Measurements from ENCODE around the gene PTPRT. TPM values are rescaled to one million over a fixed set of nuclear protein-coding genes. Genes with fewer than 3 reads are reported as not detected.
"Not testable (repeated sequence)": the region's sequence is repeated elsewhere in the genome, so short reads cannot be mapped to it uniquely, and the experiment has no call there.

Gene PTPRT
- total RNA-seq, 1 donor = not detected

- H3K4me3 ChIP-seq (ENCODE audit: low read depth, low read length) = no peak overlapping the region
- no peak for TF ChIP-seq CTCF (IDR thresholded peaks at IDR 0.05; ENCODE audit: insufficient read depth, low read depth, low read length)
- no peak for DNase-seq (ENCODE audit: low read depth)
Measured at GRCh38 chr20:42212391-42212790, 977.3 kb downstream of the PTPRT start.

GRCh38 chr20:42206557-42206956 is 983.1 kb downstream of the PTPRT start:
- not testable (repeated sequence) for DNase-seq (ENCODE audit: low read depth); H3K4me3 ChIP-seq (ENCODE audit: low read depth, low read length)

GRCh38 chr20:42204109-42204660 is 985.5 kb downstream of the PTPRT start:
- H3K4me3 ChIP-seq (ENCODE audit: low read depth, low read length) = no peak overlapping the region
- no peak for DNase-seq (ENCODE audit: low read depth)
- TF ChIP-seq CTCF (IDR thresholded peaks at IDR 0.05; ENCODE audit: insufficient read depth, low read depth, low read length) = no peak

GRCh38 chr20:42197599-42197998 is 992.1 kb downstream of the PTPRT start:
- no peak for DNase-seq (ENCODE audit: low read depth)
- TF ChIP-seq CTCF (IDR thresholded peaks at IDR 0.05; ENCODE audit: insufficient read depth, low read depth, low read length) = no peak
- H3K4me3 ChIP-seq (ENCODE audit: low read depth, low read length) = no peak overlapping the region

- H3K4me3 ChIP-seq (ENCODE audit: low read depth, low read length) = no peak overlapping the region
- TF ChIP-seq CTCF (IDR thresholded peaks at IDR 0.05; ENCODE audit: insufficient read depth, low read depth, low read length) = no peak
- no peak for DNase-seq (ENCODE audit: low read depth)
Measured at GRCh38 chr20:42193119-42193518, 996.6 kb downstream of the PTPRT start.

GRCh38 chr20:42192321-42192720 is 997.4 kb downstream of the PTPRT start:
- no peak overlapping the region for H3K4me3 ChIP-seq (ENCODE audit: low read depth, low read length)
- TF ChIP-seq CTCF (IDR thresholded peaks at IDR 0.05; ENCODE audit: insufficient read depth, low read depth, low read length) = no peak
- no peak for DNase-seq (ENCODE audit: low read depth)

GRCh38 chr20:42191140-42191860 is 998.4 kb downstream of the PTPRT start:
- TF ChIP-seq CTCF (IDR thresholded peaks at IDR 0.05; ENCODE audit: insufficient read depth, low read depth, low read length) = no peak
- DNase-seq (ENCODE audit: low read depth) = no peak
- H3K4me3 ChIP-seq (ENCODE audit: low read depth, low read length) = no peak overlapping the region
